Measurements from ENCODE around the gene CCR2.
"Not testable (repeated sequence)": the region's sequence is repeated elsewhere in the genome, so short reads cannot be mapped to it uniquely, and the experiment has no call there.

The CCR2 gene

DNA sequence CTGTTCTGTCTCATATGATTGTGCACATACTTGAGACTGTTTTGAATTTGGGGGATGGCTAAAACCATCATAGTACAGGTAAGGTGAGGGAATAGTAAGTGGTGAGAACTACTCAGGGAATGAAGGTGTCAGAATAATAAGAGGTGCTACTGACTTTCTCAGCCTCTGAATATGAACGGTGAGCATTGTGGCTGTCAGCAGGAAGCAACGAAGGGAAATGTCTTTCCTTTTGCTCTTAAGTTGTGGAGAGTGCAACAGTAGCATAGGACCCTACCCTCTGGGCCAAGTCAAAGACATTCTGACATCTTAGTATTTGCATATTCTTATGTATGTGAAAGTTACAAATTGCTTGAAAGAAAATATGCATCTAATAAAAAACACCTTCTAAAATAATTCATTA lies 21.9 kb downstream of the CCR2 start:
- no peak for DNase-seq (ENCODE audit: low read depth, low spot score)

DNA sequence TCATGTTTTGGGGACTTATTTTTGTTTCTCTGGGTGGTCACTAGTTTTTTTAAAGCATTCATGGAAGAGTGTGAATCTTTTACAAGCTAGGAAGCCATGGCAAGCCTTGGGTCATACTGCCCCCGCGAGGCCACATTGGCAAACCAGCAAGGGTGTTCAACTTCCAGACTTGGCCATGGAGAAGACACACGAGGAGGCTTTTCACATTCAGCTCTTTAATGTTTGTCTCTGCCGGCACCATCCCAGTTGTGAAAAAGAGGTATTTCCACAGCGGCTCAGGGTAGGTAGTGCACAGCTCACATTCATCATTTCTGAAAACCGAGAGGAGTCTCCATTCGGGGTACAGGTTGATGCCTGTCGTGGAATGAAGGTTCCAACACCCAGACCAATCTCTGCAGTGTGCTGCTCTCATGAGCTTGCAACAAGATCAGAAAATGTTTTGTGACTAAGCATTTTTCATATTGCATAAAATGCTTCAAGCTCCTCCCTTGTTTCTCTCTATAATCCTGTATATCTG lies 24.6 kb downstream of the CCR2 start:
- peak; percentile 16 for DNase-seq (ENCODE audit: low read depth, low spot score)

DNA sequence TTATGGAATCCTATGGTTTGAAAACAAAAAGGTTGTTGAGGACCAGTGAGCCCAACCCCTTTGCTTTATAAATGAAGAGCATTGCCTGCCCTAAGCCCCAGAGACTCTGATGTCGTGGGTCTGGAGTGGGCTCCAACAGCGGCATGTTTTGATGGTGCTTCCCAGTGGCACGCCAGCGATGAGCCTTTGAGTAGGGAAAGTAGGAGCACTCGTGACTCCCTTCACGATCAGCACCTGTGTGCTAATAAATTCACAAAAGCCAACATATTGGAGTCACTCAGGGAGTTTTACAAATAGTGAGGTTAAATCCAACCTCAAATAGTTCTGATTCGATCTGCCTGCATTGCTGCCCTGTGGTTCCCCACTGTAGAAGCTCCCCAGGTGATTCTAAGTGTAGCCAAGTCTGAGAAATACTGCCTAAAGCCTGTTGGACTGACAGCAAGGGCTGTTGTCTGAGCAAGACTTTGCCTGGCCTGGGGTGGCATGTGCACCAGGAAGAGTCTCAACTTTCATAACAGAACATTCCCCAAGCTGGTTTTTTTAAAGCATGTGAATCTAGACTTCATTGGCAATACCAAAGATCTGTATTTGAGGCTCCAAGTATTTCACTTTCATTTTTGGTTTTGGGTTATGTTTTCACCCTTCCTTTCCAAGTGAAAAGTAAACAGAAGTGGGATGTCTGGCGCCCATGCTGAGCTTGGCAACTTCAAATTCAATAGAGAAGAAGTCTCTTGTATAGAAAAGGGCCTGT lies 26.7 kb downstream of the CCR2 start:
- DNase-seq (ENCODE audit: low read depth, low spot score): no peak

DNA sequence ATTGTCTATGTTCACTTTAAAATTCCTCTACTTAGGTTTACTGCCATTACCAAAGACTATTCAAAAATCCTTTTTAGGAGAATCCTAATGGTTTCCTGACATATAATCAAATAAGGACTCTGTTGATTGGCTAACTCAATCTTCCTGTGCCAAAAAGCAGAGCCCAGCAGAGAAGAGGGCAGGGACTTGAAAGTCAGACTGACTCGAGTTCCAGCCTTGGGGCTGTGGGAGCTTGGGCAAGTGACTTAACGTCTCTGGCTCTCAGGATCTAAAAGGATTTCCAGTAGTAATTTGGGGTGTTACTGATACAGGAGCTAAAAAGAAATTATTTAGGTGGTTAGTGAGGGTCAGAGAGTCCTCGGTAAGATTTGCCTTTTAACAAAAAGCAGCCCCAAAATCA lies 27.7 kb downstream of the CCR2 start:
- DNase-seq (ENCODE audit: low read depth, low spot score): no peak

DNA sequence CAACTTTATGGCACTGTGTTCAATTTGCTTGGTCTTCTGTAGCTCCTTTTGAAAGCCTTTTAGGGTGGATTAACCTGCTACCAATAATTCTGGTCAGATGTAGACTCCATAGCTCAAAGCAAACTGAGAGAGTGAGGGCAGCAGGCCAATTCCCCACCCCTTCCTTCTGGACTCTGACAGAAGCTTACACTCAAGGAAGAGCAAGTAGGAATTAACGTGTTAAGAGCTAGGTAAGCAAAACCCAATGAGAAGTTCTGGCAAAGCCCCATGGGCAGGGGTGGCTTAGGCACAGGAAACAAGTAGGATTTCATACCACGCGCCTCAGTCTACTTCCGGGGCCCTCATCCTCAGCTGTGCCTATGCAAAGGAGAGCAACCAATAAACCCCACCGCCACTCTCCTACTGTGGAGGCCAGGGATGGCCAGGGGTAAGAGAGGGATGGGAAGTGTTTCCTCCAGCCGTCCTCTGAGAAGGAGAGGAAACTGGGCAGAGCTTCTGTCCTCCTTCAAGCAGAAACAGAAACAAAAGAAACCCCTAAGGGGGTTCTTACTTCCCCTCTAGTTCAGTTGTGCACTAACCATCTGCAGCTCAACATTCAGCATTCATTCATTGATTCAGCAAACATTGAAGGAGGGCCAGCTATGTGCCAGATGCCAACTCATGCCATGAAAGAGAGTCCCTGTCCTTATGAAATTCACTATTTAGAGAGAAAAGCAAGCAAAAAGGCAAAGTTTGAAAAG lies 29.5 kb downstream of the CCR2 start:
- DNase-seq (ENCODE audit: low read depth, low spot score): no peak

DNA sequence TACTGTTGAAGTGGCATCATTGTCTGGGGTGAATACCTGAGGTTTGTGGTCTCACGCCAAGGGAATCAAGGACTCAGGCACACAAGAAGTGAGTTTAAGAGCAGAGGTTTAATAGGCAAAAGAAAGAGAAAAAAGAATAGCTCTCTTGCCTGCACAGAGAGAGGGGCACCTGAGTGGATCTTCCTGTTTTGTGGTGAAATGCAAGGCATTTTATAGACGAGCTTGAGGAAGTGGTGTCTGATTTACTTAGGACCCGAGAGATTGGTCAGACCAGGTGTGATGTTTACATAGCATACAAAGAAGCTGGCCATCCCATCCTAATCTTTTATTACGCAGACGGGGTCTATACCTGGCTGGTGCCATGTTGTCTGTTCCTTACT lies 30.0 kb downstream of the CCR2 start:
- DNase-seq (ENCODE audit: low read depth, low spot score): no peak

DNA sequence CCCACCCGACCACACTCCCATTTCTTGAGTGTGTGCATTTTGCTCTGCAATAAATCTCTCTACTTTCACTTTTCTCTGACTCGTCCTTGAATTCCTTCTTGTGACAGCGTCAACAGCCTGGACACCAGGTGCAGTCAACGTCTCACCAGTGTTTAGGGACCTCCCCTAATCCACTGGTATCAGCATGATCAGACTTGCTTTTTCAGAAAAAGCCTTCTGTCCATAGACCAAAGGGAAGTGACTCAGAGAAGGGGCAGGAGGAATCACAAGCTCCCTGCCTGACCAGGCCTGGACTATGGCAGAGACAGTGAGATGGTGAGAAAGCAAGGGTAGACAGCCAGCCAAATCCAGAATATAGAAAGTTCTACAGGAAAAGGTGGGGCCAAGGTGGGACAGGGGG lies 32.3 kb downstream of the CCR2 start:
- no peak for DNase-seq (ENCODE audit: low read depth, low spot score)

DNA sequence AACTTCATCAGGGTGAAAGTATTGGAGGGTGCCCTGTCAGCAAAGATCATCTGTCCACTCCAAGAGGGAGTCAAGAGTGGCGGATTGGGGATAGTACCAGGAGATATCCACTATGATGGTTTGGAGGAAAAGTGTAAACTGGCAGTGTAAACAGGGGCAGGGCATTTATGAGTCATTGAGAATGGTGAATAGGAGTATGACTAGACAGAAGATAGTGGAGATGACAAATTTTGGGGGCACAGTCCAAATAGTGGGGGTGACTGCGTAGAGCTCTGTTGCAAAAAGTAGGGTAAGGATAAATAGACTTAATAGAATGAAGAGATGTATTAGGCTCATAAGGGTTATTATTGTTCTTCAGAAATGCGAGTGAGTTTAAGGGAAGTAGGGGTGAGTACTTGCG lies 34.9 kb downstream of the CCR2 start:
- not testable (repeated sequence) for DNase-seq (ENCODE audit: low read depth, low spot score)

DNA sequence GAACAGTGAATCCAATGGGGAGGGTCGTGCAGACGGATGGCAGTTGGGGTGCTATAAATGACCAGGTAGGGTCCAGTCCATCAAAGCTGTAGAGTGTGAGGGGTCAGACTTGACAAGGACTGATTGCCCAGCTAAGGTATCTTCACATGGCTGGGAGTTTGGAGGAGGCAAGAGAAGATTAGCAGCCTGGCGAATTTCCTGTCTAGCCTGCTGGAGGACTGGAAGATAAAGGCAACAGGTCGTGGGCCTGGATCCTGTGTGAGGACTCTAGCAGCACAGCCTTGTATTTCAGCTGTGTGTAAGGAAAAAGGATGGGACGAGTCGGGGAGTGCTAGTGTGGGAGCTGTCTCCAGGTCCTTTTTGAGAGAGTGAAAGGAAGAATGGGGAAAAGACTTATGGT lies 35.4 kb downstream of the CCR2 start:
- DNase-seq (ENCODE audit: low read depth, low spot score): no peak

DNA sequence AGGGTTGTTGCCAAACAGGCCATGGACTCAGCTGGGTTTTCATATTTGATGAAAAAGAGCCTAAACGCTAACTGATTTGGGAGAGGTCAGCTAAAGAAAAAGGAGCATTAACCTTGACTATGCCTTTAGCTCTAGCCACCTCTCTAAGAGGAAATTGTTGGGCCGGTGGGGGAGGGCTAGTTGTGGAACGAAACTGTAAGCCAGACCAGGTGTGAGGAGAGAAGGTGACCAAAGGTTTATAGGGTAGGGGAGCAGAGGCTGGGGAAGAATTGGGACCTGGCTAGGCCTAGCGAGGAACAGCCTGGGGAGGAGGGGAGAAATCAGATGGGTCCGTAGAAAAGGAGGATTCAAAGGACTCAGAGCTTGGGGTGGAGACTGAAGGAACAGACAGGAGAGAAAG lies 37.6 kb downstream of the CCR2 start:
- not testable (repeated sequence) for DNase-seq (ENCODE audit: low read depth, low spot score)

DNA sequence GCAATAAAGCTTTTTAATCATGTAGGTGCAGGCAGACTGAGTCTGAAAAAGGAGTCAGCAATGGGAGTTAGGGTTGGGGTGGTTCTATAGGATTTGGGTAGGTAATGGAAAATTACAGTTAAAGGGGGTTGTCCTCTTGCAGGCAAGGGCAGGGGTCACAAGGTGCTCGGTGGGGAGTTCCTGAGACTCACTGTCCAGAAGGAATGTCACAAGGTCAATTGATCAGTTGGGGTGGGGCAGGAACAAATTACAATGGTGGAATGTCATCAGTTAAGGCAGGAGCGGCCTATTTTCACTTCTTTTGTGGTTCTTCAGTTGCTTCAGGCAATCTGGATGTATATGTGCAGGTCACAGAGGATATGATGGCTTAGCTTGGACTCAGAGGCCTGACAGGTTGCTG lies 39.1 kb downstream of the CCR2 start:
- DNase-seq (ENCODE audit: low read depth, low spot score): no peak

DNA sequence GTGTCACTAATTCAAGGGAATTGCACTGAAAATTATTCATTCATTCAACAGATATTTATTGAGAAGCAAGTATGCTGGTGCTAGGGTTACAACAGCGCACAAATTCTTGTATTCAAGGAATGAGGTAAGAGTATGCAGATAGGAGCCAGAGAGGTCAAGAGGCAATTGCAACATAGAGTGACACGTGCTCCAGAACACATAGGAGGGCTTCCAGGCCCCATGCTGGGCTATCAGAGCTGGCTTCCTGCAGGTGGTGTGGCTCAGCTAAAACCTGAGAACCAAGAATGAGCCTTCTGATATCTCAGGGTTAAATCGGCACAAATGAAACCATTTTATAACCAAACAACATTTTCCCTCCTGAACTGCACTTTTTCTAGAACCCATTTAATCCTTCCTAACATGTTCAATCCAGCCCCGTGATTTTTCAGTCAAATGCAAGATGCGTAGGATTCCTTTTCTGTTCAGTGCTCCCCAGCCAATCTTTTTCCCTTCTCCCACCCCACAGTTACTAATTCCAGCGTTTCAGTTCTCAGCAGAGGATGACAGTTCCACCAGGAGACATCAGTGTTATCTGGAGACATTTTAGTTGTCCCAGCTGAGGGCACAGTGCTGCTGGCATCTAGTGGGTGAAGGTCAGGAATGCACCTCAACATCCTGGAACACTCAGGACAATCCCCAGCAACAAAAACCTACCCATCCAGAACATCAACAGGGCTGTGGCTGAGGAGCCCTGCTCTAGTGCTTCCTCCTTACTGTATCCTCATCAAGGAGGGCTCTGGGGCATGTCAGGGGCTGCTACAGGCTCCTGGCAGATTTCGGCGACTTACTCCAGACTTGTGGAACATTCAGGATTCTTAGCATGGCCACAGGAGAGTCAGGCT lies 39.9 kb downstream of the CCR2 start:
- DNase-seq (ENCODE audit: low read depth, low spot score): no peak

DNA sequence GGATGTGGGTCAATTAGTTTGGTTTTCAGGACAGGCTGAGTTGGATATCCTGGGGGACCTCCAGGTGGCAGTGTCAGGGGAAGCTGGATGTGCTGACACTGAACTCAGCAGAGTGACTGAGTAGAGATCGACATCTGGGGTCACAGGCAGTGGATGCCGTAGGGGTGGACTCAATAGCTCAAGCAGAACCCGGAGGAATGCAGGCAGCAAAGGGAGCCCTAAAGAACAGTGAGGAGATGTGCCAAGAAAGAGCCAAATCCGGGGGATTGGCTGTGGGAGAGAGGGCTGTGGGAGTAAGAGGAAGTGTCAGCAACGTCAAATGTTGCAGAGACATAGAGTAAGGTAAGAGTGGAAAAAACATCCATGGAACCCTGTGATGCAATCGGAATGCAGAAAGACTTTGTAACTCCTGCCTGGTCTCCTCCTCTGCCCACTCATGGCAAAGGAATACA lies 41.3 kb downstream of the CCR2 start:
- no peak for DNase-seq (ENCODE audit: low read depth, low spot score)

DNA sequence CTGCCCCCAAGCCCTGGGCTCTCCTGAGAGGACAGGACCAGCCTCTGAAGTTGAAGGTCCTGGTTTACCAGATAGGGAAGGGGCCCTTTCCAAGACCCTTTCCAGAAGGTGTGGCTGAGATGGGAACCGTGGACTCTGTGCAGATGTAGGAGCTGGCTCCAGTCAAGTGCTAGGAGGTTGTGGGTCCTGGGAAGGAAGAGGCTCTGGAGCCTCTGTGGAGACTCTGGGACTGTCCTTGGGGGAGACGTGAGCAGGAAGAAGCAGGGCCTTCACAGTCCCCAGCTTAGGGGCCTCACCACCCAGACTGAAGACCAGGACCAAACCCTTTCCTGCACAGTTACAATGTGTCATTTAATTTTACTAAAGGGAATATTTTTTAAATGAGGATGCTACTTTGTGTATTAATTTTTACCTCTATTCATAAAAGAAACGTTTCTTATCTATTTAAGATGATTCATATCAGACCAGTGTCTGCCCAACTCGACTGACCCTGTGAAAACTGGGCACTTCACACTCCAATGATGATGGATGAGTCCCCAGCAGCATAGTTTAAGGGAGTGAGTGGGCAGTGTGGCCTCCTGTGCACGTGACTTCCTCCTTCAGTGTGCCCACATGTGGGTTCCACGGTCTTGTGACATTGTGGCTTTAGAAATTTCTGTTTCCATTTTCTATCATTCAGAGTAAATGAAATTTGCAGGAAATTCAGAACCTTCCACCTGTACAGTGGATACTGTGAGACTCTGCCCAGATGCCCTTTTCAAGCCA lies 42.0 kb downstream of the CCR2 start:
- no peak for DNase-seq (ENCODE audit: low read depth, low spot score)

DNA sequence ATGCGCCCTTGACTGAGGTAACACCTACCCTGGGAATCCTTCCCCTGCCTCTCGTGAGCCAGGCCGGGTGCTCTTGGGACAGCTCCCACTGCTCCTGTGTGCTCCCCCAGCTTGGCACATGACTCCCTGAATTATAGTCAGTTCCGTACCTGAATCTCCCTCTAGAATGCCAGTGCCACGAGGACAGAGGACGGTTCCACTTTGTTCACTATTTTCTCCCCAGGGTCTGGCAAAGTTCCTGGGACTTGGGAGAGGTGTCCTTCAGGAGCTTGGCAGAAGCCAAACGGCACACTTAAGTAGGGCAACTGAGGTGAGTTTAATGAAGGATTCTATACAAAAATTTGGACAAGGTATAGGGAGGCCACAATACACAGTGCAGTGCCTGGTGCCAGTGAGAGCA lies 43.2 kb downstream of the CCR2 start:
- DNase-seq (ENCODE audit: low read depth, low spot score): no peak

DNA sequence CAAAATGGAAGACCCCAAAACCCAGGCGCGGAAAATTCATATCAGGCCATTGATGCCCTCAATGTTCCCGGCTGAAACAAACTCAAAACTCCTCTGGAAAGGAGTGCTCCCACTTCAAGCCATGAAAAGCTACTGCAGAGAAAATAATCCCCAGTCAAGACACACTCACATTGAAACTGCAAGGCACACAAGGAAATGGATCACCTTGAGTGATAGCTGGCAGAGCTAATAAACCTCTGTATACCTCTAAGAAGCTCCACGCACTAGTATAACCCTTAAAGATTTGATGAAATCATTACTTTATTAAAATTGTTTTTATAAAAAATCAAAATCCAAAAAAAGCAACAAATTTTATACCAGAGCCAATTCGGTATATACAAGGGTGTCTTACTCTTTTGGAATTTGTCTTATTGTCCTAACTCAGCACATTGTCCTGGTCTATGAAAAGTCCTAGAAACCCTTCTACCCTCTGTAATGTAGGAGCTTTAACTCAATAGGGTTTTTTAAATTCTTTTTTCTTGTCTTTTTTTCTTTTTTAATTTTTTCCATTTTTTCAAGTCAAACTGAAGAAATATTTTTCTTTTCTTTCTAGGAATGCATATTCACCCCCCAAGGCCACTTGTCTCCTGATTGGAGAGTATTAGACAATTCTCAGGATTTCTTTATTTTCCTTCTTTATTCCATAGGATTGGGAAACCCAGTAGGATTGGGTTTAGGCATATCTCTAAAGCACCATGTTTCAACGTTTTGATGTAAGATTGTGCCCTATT lies 44.5 kb downstream of the CCR2 start:
- DNase-seq (ENCODE audit: low read depth, low spot score): no peak

DNA sequence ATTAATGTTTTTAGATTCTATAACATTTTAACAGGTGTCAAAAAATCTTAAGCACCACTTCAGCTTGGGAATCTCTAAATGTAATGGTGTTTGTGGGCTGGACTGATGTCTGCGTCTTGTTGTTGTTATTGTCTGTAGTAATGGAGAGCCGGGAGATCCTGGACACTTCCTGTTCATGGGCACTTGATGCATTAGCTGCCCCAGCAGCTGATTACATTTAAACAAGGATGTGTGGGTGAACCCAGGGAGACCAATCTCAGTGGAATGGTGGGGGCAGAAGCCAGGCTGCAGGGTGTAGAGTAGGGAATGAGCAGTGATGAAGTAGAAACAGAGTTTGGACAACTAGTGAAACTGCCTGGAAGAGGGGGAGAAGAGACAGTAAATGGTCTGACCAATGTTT lies 45.2 kb downstream of the CCR2 start:
- no peak for DNase-seq (ENCODE audit: low read depth, low spot score)

DNA sequence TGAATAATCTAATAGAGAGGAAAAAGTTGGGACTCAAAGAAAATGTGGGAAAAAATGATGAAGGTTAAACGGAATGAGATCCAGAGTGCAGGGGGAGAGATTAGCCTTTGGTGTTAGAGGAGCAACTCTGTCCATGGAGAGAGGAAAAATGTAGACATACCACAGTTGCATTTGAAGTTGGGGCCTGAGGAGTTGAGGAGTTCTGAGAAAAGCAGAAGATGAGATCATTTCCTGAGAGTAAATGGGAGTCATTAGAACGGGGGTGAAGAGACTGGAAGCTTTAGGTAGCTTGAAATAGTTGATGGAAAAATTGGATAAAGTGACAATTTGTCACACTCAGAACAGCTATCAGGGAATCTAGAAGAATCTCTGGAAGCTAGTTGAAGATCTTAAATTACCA lies 45.6 kb downstream of the CCR2 start:
- no peak for DNase-seq (ENCODE audit: low read depth, low spot score)

DNA sequence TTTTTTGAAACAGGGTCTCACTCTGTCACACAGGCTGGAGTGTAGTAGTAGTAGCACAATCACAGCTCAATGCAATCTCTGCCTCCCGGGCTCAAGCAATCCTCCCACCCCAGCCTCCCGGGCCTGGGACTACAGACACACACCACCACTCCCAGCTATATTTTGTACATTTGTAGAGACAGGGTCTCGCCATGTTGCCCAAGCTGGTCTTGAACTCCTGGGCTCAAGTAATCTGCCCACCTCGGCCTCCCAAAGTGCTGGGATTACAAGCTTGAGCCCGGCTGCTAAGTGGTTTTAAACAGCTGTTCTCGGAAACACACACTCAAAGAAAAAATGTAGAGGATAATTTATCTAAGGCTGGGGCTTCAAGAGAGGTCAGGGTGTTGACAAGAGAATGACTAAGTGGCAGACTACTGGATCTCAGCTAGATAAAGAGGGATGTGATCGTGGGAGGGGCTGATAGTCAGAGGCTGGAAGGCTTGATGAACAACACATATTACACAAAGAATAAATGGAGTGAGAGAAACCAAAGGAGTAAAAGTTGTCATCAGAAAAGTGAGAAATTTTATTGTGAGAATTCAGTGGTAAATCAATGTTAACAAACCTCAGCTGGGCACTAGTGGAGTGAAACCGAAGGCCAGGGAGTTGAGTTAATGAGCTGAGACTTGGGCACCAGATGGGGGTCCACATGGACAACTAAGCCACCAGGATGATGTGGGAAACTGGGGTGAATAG lies 46.3 kb downstream of the CCR2 start:
- DNase-seq (ENCODE audit: low read depth, low spot score): no peak

DNA sequence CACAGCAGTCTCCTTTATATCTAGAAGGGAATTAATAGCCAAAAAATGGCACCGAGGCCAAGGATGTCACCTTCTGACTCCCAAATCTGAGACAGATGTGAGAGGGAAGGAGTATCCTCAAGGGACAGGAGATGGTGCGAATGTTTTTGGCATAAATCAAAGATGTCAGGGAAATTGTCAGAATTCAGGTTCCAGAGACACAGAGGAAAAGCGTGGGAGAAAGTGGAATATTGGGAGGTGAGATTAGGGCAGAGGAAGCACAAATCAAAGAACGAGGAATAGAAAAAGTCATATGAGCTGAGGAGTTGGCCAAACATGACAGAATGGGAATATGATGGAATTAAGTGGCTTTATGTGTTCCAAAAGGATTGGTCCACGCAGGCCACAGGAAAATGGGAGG lies 46.9 kb downstream of the CCR2 start:
- no peak for DNase-seq (ENCODE audit: low read depth, low spot score)
